Stimulated activated CD4-positive, alpha-beta T cell treated with anti-CD3 and anti-CD28 coated beads, Interleukin-12 subunit alpha, Interleukin-12 subunit beta, amount 100 ng/mL, for 24 hours (primary cell): ENCODE data around the gene SGPP1.
A peak's percentile ranks its signal among the peaks of the same experiment; 100 is the strongest.
"Not testable (repeated sequence)": the region's sequence is repeated elsewhere in the genome, so short reads cannot be mapped to it uniquely, and the experiment has no call there.

Experiments used
- DNase-seq, 2 experiments: peaks; one replicate each; pipeline ENCODE4 v3.0.0-alpha.2; 2020; ENCODE audit warnings: low read depth in 2 of 2

SGPP1 gene

DNA sequence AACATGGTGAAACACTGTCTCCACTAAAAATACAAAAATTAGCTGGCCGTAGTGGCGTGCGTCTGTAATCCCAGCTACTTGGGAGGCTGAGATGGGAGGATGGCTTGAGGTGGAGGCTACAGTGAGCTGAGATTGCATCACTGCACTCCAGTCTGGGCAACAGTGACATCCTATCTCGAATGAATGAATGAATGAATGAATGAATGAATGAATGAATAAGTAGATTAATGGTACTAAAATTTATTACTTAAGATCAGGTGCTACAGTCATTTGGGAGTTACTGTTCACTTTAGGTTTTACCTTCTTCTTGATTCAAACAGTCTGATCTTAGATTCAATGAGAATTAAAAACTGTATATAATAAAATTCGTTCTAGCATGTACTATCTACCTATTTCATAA, 54.6 kb downstream of the SGPP1 start:
- no peak for DNase-seq

DNA sequence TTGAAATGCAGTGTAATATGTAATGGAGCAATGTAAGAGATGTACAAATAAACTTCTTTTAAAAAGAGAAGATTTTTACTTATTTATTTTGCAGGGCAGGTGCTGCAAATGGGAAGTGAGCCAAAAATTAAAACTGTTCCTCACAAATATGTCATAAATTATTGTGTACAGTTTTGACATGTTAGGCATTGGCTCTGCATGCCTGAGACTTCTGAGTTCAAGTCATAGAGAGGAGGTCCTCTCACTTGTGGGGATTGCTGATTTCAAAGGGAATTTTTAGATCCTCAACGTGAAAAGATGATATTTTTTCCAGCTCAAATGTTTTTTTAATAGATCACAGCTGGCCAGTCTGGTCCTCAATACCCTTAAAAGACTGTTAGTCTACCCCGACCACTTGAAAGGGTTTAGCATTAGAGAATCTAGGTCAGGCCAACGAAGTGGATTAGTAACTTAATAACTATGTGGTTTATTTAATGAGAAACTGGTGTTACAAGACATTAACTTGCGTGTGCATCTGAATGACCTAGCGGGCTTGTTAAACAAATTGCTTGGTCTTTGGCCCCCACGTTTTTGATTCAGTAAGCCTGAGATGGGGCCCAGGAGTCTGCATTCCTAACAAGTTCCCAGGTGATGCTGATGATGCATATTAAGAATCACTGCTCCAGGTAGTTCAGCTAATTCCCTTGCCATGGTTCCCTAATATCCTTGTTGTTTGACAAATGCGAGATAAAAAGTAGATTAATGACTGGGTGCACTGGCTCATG, 55.3 kb downstream of the SGPP1 start:
- DNase-seq: no peak

DNA sequence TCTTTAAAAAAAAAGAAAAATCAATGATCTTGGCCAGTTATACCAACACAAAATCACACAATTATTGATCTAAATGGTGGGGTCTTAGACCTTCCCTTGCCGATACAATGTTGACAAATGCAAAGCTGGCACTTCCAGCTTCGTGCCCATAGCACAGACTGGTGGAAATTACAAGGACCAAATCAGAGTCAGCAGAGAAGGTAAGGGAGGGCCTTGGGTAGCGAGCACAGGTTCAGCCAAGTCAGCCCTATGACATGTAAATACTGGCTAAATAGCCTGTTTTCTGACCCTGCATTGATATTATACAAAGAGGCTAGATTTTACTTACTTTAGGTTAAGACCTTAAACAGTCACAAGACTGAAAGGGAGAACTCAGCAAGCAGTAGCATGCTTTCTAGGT, 55.9 kb downstream of the SGPP1 start:
- DNase-seq: no peak

DNA sequence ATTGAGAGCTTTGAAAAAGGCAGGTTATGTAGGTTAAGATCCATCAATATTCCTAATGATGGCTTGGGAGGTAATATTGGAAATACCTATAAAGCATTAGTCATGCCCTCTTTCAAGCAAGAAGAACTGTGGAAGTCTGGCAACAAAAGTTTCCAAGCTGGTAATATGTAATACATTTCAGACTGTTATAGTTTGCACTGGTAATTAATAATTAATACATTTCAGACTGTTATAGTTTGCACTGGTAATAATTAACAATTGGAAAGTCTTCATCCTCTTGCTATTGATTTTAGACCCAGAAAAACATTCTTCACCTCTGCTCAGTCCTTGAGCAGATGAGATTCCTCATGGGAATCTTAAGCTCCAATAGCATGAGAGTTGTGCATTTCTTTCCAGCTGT, 57.2 kb downstream of the SGPP1 start:
- DNase-seq: no peak

DNA sequence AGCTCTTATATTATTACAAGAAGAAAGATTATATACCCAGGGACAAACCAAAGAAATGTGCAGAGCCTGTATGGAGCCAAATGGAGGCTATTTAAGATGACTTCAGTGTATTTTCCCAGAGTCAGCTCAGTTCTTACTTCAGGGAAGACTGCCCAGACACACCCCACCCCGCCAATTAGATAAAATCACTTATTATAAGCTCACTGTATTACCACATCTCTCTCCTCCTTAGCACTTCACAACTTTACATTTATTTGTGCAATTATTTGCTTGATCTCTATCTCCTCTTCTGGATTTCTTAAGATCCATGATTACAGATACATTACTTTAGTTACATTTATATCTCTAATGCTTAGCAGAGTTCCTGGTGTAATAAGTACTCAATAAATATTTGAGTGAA, 61.5 kb downstream of the SGPP1 start:
- DNase-seq: no peak

DNA sequence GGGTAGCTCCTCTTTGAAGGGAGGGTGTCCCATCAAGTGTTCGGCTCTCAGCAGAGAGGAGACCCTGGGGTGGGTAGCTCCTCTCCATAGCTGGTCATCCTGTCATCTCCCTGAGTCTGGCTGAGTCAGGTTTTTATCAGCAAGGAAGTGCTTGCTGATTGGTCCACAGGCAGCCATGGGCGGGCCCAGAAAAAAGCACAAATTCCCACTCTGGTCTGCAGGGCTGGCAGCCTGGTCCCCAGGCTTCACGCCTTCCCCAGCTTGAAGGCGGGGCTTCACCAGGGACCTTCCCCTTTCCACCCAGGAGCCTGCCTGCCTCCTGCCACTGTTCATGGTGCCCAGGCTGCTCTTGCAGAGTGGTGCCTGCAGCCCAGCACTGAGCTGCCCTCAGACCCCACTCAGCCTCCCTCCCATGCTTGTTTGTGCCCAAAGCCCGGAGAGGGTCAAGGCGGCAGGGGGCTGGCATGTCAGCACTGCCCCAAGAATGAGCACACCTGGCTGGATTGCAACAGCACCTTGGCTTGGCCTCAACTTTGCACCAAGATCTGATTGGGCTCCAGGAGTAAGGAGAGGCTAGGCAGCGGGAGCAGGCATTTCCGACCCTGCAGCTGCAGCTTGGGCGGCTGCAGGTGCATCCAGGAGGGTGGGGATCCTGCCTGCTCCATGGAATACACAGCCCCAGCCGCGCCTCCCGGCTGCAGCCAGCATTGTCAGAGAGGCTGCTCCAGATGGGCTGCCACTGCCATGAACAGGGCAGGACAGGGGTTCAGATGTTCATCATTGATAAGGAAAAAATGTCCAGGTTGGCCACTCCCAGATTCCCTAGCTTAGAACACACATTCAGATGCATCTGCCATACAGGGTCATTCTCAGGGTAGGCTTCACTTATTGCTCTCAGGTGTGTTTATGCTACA, 64.2 kb downstream of the SGPP1 start:
- no peak for DNase-seq

DNA sequence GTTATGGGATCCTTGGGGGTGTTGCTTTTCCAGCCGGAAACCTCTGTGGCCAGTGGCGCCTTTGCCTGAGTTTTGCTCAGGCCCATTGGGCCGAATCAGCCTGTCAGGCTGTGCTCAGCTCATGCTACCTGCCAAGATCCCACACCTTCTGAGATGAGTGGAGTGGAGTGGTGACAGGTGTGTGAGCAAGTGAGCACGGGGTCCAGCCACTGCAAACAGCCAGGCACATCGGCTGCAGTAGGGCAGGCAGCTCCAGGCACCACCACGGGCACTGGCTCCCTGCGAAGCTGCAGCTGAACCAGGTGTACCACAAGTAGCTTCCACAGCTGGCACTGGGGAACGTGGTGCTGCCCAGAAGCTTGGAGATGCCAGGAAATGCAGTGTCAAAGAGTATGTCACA, 65.1 kb downstream of the SGPP1 start:
- DNase-seq: no peak

DNA sequence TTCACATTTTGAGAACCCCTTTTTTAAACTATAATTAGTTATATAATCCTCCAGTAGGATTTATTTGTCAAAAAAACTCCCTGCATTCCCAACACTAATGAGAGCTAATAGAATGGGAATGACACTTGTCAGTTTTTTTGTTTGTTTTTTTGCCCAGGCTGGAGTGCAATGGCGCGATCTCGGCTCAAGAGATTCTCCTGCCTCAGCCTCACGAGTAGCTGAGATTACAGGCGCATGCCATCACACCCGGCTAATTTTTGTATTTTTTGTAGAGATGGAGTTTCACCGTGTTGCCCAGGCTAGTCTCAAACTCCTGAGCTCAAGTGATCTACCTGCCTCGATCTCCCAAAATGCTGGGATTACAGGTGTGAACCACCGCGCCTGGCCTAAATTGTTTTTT, 66.0 kb downstream of the SGPP1 start:
- DNase-seq: not testable (repeated sequence)

DNA sequence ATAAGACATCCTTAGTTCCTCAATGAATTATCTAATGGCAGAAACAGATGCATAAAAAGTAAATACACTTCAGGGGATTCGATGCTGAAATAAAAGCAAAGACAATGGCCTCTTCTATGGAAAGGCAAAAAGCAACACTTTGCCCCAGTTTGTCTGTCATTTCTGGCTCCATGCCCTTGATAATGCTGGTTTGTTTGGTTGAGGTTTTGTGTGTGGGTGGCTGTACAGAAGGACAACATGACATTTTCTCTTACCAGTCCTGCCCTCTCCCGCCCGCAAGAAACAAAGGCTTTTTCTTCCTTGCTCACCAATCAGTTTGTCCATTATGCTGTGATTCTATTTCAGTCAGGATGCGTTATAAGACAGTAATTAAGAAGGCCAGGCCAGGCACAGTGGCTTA, 68.1 kb downstream of the SGPP1 start:
- DNase-seq: no peak

DNA sequence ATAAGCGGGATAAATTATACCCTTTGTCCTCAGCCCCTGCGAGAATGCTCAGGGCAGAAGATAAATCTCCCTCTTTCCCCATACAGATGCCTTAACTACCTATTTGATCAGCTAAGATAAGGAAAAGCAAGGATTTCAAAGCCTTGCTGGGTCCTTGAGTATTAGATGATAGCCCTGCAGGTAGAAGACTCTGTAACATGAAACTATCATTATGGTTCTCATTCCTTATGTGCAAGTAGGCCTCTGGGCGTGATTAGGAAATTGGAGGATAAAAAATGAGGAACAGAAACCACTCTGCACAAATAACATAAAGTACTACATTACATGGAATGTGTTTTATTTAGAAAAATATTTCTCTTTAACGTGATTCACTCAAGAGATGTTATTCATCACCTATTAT, 71.7 kb downstream of the SGPP1 start:
- DNase-seq: no peak

DNA sequence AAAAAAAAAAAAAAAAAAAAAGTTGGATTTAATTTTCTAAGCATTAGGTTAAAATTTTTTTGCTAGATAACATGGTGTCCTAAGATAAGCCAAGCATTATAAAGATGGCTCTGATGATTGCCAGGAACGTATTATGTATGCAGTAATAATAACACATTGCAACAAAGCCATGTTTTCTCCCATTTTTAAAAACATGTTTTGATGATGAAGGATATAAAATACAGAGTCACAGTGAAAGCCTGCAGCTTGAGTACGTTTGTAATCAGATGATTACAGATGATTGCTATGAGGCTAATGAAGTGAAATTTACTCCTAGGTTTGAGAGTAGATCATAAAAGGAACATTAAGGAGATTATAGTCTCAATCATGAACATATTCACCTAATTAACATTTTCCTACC, 72.9 kb downstream of the SGPP1 start:
- no peak for DNase-seq

DNA sequence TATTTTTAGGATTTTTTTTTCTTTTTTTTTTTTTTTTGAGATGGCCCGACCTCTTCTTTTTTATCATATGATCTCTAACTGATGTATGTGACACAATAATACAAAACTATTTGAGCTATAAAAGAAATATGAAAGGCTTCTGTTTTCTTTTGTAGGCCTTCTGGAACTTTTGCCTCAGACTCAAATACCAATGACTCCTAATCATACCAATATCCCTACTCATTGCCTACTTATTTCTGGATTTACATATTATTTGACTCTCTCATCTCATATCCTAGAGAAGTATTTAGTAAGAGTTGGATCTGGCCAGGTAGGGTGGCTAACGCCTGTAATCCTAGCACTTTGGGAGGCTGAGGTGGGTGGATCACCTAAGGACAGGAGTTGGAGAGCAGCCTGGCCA, 73.5 kb downstream of the SGPP1 start:
- no peak for DNase-seq

DNA sequence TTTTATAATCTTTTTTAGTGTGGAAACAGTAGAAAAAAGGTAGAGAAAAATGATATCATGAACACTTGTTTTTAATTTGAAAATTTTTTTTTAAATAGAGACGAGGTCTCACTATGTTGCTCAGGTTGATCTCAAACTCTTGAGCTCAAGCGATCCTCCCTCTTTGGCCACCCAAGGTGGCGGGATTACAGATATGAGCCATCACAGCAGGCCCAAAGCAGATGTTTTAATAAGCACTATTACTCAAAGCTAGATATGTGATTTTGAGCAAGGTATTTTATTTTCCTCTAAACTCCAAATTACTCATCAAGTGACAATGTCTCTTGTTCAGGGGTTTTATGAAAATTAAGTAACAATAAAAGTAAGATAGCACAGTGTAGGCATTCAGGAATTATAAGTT, 75.5 kb downstream of the SGPP1 start:
- DNase-seq: no peak

DNA sequence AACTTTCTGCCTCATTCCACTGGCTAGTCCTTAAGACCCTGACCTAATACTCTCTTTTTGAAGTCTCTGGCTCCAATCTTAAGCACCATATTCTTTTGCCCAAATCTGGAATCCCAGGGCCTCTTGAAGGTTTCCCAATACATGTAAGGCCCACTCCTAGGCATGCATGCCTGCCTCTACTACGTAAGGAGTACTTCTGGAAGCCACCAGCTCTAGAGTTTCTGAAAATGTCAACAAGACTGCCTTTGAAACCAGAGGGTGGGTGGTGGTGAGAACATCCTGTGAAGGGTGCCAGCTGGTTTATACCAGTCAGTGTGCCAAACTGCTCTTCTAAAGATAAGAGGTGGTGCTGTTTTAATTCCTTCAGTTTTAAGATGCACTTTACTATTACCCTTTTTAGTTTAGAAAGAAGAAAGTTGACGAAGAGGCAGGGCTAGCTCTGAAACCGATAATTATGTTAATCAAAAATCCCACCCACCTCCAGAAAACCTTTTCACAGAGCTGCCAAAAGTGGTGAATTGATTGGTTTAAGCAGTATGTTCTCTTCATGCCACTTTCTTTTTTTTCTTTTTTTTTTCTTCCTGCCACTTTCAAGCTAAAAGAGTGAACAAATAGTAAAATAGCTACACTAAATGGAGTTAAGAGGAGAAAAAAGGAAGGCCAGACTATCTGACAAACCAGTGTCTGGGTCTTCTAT, 77.5 kb downstream of the SGPP1 start:
- DNase-seq: no peak

DNA sequence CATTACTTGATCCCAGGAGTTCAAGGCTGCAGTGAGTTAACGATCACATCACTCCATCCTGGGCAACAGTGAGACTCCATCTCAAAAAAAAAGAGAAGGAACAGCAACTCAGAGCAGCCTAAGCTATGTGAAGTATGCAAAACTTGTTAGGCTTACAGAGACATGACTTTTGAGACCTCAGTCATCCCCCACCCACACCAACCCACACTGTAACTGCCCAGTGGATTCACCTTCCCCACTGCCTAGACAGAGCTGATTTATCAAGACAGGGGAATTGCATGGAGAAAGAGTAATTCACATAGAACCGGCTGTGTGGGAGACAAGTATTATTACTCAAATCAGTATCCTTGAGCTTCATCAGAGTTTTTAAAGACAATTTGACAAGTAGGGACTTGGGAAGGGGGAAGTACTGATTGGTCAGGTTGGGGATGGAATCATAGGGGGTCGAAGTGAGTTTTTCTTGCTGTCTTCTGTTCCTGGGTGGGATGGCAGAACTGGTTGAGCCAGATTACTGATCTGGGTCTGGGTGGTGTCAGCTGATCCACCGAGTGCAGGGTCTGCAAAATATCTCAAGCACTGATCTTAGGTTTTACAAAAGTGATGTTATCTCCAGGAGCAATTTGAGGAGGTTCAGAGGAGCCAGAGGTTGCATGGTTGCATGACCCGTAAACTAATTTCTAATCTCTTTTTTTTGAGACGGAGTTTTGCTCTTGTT, 80.0 kb downstream of the SGPP1 start:
- DNase-seq: no peak

DNA sequence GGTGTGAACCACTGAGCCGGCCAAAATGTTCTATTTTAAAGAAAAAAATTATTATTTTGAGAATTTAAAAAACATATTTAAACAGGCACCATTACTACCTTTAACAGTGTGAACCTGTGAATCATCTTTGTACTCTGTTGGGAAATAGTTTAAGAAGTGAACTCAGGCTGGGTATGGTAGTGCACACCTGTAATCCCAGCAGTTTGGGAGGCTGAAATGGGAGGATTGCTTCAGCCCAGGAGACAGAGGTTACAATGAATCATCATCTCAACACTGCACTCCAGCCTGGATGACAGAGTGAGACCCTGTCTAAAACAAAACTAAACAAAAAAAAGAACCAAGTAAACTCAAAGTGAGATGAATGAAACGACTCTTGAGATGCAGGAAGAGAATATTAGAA, 83.1 kb downstream of the SGPP1 start:
- DNase-seq: no peak

DNA sequence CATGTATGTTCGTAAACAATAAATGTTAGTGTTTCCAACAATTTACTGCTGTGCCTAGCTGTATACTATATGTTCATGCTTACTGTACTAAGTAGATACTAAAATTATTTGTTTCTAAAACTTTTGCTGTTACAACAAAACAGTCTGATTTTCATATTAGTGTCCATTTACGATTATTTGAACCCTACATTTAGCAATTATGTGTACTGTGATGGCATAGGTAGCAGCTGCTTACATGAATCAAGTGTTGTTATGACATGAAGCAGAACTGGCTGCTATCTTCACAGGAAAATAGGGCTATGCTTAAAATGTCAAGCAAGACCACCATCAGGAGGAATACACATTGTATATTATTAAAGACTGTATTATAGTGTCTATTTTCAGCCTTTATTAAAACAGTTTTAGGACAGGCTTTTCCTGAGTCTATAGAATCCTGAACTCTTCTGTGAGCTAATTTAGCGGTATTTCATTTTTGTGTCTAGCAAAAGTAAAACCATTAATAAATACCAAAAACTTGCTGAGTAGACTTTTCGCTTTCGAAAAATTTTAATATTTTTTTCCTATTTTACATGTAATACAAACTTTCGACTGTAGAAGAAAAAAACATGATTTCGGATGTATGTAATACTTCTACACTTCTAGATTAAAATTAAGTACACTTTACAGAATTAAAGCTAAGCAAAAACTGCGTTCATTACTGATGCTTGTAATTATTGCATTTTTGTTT, 85.0 kb downstream of the SGPP1 start:
- no peak for DNase-seq

DNA sequence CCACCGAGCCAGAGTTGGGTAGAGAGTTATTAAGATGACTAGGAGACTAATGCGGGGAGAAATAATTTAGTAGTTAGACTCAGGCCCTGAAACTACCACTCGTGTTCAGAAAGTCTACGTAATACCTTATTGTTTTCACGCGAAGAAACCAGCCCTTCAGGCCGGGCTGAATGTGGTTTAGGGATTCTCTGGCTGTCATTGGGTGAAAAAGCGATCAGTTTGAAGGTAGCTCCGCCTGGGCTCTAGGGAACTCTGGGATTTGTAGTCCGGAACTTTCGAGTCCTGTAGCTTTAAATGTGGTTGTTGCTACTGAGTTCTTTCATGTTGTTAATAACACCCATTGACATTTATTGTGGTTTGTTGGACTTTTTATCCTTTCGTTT, 85.6 kb downstream of the SGPP1 start:
- DNase-seq: peak; percentile 59 to 66

DNA sequence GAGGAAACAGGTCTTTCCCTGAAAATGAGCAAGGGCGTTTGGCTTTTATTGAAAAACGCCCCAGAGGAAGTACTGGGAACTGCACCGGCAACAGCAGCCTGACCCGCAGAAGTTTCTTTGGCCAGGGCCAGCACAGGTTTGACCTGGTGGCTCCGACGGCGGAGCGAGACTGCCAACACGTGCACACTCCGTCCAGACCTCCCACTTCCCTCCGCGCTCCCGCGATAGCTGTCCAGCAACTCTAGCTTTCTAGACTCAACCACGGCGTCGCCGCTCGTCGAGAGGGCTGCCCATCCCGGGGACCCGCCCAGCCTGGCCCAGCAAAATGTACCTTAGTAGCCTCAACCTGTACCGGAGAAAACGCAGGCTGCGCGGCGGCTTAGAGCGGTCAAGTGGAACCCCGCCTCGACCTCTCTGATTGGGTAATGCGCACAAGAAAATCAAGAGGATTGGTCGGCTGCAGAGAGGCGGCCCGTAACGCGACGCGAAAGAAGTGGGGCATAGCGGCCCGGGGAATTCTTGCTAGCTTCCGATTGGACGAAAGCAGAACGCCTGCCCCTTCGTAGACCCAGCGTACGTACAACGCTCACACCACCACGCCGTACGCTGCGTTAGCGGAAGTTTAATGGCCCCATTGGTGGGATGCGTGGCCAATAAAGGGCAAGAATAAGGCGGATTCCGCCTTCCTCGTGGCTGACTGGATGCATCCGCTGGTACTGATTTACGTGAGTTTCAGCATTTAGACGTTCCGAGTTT, 86.2 kb downstream of the SGPP1 start, which contains the start of gene WDR89:
Gene WDR89 (minus strand): TSS at position 399 of the 756 bp plus-strand sequence. CDS start 41,929 bp downstream, outside the sequence.
- peak; percentile 92 for DNase-seq

DNA sequence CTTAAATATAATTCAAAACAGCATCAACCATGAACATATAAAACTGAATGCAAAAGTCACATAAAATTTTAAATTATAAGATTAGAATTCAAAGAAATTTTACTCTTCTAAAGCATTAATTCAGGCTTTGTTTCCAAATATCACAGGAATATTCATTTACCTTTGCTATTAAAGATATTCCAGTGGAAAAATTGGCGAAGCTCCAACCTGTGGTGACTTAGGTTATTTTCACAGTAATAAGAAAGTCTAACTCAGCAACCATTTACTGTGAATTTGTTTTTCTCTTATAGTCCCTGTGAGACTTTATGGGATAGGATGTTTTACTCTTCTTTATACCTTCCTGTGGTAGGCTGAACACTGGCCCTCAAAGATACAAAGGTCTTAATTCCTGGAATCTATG, 89.4 kb downstream of the SGPP1 start:
- no peak for DNase-seq
